ENCODE measurements around the gene C2orf92.

C2orf92 gene

GRCh38 chr2:97750017-97750416 lies 80.5 kb downstream of the C2orf92 start:
- H3K79me2 ChIP-seq (ENCODE audit: insufficient read depth, low read length) = no peaks in the 10 kb centered on the region
- no peak overlapping the region for H3K4me3 ChIP-seq (ENCODE audit: low read depth, low read length, poor library complexity, severe bottlenecking)
- H3K9ac ChIP-seq (ENCODE audit: low read length) = no peak overlapping the region
- peaks cover 10% of the 10 kb centered on the region for H3K4me1 ChIP-seq (ENCODE audit: insufficient read depth, low read length, severe bottlenecking)
- no peaks in the 10 kb centered on the region for H4K20me1 ChIP-seq (ENCODE audit: insufficient read depth, low read length)
- H3F3A ChIP-seq (ENCODE audit: insufficient read depth, low read length) = no peaks in the 10 kb centered on the region
- no peaks in the 10 kb centered on the region; the same call in 1 of the 2 replicates for H3K36me3 ChIP-seq (ENCODE audit: insufficient read depth, low read length)
- H3K4me2 ChIP-seq (ENCODE audit: low read length) = no peak overlapping the region
- H3K27me3 ChIP-seq (ENCODE audit: insufficient read depth, low read length) = no peaks in the 10 kb centered on the region
- H3K9me2 ChIP-seq (ENCODE audit: low read depth, low read length) = no peaks in the 10 kb centered on the region
- no peak overlapping the region for H3K27ac ChIP-seq (ENCODE audit: low read depth, low read length, poor library complexity, severe bottlenecking)
- H2AFZ ChIP-seq (ENCODE audit: low read length) = no peak overlapping the region
- no peaks in the 10 kb centered on the region for H3K9me3 ChIP-seq (ENCODE audit: low read length)
- TF ChIP-seq CTCF (IDR thresholded peaks at IDR 0.05; ENCODE audit: low read length) = no peak
- no peak for TF ChIP-seq EZH2 (IDR thresholded peaks at IDR 0.05; ENCODE audit: borderline replicate concordance, low read length)

GRCh38 chr2:97751752-97752151 lies 82.2 kb downstream of the C2orf92 start:
- no peak for TF ChIP-seq CTCF (IDR thresholded peaks at IDR 0.05; ENCODE audit: low read length)
- TF ChIP-seq EZH2 (IDR thresholded peaks at IDR 0.05; ENCODE audit: borderline replicate concordance, low read length) = no peak
- Histone ChIP-seq H3K9me3 (ENCODE audit: low read length) (no peaks in the 10 kb centered on the region), H3K36me3 (ENCODE audit: insufficient read depth, low read length) (peaks cover 11% of the 10 kb centered on the region), H4K20me1 (ENCODE audit: insufficient read depth, low read length) (no peaks in the 10 kb centered on the region), H3F3A (ENCODE audit: insufficient read depth, low read length) (no peaks in the 10 kb centered on the region), H3K79me2 (ENCODE audit: insufficient read depth, low read length) (no peaks in the 10 kb centered on the region), H3K9ac (ENCODE audit: low read length) (no peak overlapping the region), H3K4me3 (ENCODE audit: low read depth, low read length, poor library complexity, severe bottlenecking) (no peak overlapping the region), H3K9me2 (ENCODE audit: low read depth, low read length) (no peaks in the 10 kb centered on the region), H2AFZ (ENCODE audit: low read length) (no peak overlapping the region), H3K27me3 (ENCODE audit: insufficient read depth, low read length) (no peaks in the 10 kb centered on the region), H3K4me2 (ENCODE audit: low read length) (no peak overlapping the region), H3K27ac (ENCODE audit: low read depth, low read length, poor library complexity, severe bottlenecking) (no peak overlapping the region), H3K4me1 (ENCODE audit: insufficient read depth, low read length, severe bottlenecking) (peaks cover 10% of the 10 kb centered on the region)
